Measurements from ENCODE around the gene PCDHGA6.
"Not testable (repeated sequence)": the region's sequence is repeated elsewhere in the genome, so short reads cannot be mapped to it uniquely, and the experiment has no call there.

Gene PCDHGA6

GRCh38 chr5:141392429-141393198 lies 18.9 kb downstream of the PCDHGA6 start, which contains the start of gene PCDHGA8:
Gene PCDHGA8, plus strand, starts transcription at chr5:141392633. Its CDS starts 181 bp downstream, at chr5:141392814.
- no peak for DNase-seq (ENCODE audit: low read depth in 2 of 2)

- no peak for DNase-seq (ENCODE audit: low read depth in 2 of 2)
Measured at GRCh38 chr5:141393267-141393666, 19.6 kb downstream of the PCDHGA6 start.

- not testable (repeated sequence) for DNase-seq (ENCODE audit: low read depth in 2 of 2)
Measured at GRCh38 chr5:141394401-141395187, 20.9 kb downstream of the PCDHGA6 start.

GRCh38 chr5:141397756-141398551 lies 24.3 kb downstream of the PCDHGA6 start, which contains the start of gene PCDHGB5:
Gene PCDHGB5, plus strand, starts transcription at chr5:141397947. Its CDS starts 181 bp downstream, at chr5:141398128.
- not testable (repeated sequence) for DNase-seq (ENCODE audit: low read depth in 2 of 2)

GRCh38 chr5:141398608-141399007 lies 24.9 kb downstream of the PCDHGA6 start:
- DNase-seq (ENCODE audit: low read depth in 2 of 2): no peak

GRCh38 chr5:141399555-141400258 lies 26.0 kb downstream of the PCDHGA6 start:
- DNase-seq (ENCODE audit: low read depth in 2 of 2): no peak

GRCh38 chr5:141402553-141403243 lies 29.0 kb downstream of the PCDHGA6 start, which contains the start of gene PCDHGA9:
Gene PCDHGA9, plus strand, starts transcription at chr5:141402778. Its CDS starts 175 bp downstream, at chr5:141402953.
- DNase-seq (ENCODE audit: low read depth in 2 of 2): no peak

GRCh38 chr5:141403387-141403786 lies 29.7 kb downstream of the PCDHGA6 start:
- no peak for DNase-seq (ENCODE audit: low read depth in 2 of 2)

- not testable (repeated sequence) for DNase-seq (ENCODE audit: low read depth in 2 of 2)
Measured at GRCh38 chr5:141407790-141408505, 34.3 kb downstream of the PCDHGA6 start, which contains the start of gene PCDHGB6. Gene PCDHGB6, plus strand, starts transcription at chr5:141408021. Its CDS starts 182 bp downstream, at chr5:141408203.

GRCh38 chr5:141409598-141410306 lies 36.1 kb downstream of the PCDHGA6 start:
- no peak for DNase-seq (ENCODE audit: low read depth in 2 of 2)

- DNase-seq (ENCODE audit: low read depth in 2 of 2): no peak
Measured at GRCh38 chr5:141411575-141411974, 37.9 kb downstream of the PCDHGA6 start.

GRCh38 chr5:141412854-141413539 lies 39.3 kb downstream of the PCDHGA6 start, which contains the start of gene PCDHGA10:
Gene PCDHGA10, plus strand, starts transcription at chr5:141412987. Its CDS starts 189 bp downstream, at chr5:141413176.
- DNase-seq (ENCODE audit: low read depth in 2 of 2): no peak

- no peak for DNase-seq (ENCODE audit: low read depth in 2 of 2)
Measured at GRCh38 chr5:141413540-141414069, 39.9 kb downstream of the PCDHGA6 start.

- DNase-seq (ENCODE audit: low read depth in 2 of 2): not testable (repeated sequence)
Measured at GRCh38 chr5:141414548-141415274, 41.0 kb downstream of the PCDHGA6 start.

GRCh38 chr5:141415275-141415618 lies 41.6 kb downstream of the PCDHGA6 start:
- not testable (repeated sequence) for DNase-seq (ENCODE audit: low read depth in 2 of 2)

- DNase-seq (ENCODE audit: low read depth in 2 of 2): not testable (repeated sequence)
Measured at GRCh38 chr5:141417494-141418172, 43.9 kb downstream of the PCDHGA6 start, which contains the start of gene PCDHGB7. Gene PCDHGB7, plus strand, starts transcription at chr5:141417677. Its CDS starts 183 bp downstream, at chr5:141417860.

Data from stimulated activated CD8-positive, alpha-beta memory T cell treated with anti-CD3 and anti-CD28 coated beads, Interleukin-7, amount 100 ng/mL, for 1 hour (primary cell).